Astrocyte (in vitro differentiated cells and primary cell): ENCODE results near the gene IFI44L. TPM values are rescaled to one million over a fixed set of nuclear protein-coding genes. Genes with fewer than 3 reads are reported as not detected.

Source experiments
- DNase-seq: peaks from one replicate; pipeline ENCODE4 v3.0.0-alpha.2; 2010; ENCODE audit warnings: low read depth
- FAIRE-seq: peaks from 2 replicates; lab custom pipeline; 2011; peaks lifted over from hg19 to GRCh38; lab: Jason Lieb, UNC
- H2AFZ ChIP-seq: 2 replicates; pipeline ENCODE4 v1.6.0; 2012; ENCODE audit warnings: low read depth, low read length, inconsistent platforms
- H3K27ac ChIP-seq: 2 replicates; pipeline ENCODE4 v1.5.1; 2011; ENCODE audit warnings: low read depth, low read length, inconsistent platforms
- H3K27me3 ChIP-seq: 2 replicates; pipeline ENCODE4 v1.6.0; 2011; ENCODE audit warnings: low read length, inconsistent platforms; ENCODE audit not compliant: insufficient read depth
- H3K36me3 ChIP-seq: 2 replicates; pipeline ENCODE4 v1.5.1; 2011; ENCODE audit warnings: low read length, inconsistent platforms; ENCODE audit not compliant: insufficient read depth
- H3K4me1 ChIP-seq: 2 replicates; pipeline ENCODE4 v1.5.1; 2011; ENCODE audit warnings: low read length, inconsistent platforms; ENCODE audit not compliant: insufficient read depth
- H3K4me2 ChIP-seq: 2 replicates; pipeline ENCODE4 v1.6.0; 2012; ENCODE audit warnings: low read length, inconsistent platforms
- H3K4me3 ChIP-seq: 2 replicates; pipeline ENCODE4 v1.5.1; 2011; ENCODE audit warnings: low read depth, mild to moderate bottlenecking, low read length, inconsistent platforms; ENCODE audit not compliant: insufficient read depth
- H3K79me2 ChIP-seq: 2 replicates; pipeline ENCODE4 v1.6.0; 2012; ENCODE audit warnings: mild to moderate bottlenecking, low read length, inconsistent platforms; ENCODE audit not compliant: insufficient read depth
- H3K9ac ChIP-seq: 2 replicates; pipeline ENCODE4 v1.6.0; 2012; ENCODE audit warnings: mild to moderate bottlenecking, low read length, inconsistent platforms
- H3K9me3 ChIP-seq: 2 replicates; pipeline ENCODE4 v1.5.1; 2012; ENCODE audit warnings: low read depth, mild to moderate bottlenecking, low read length, inconsistent platforms; ENCODE audit not compliant: insufficient read depth
- H4K20me1 ChIP-seq: 2 replicates; pipeline ENCODE4 v1.6.0; 2012; ENCODE audit warnings: low read length, inconsistent platforms; ENCODE audit not compliant: insufficient read depth
- H3K27ac Mint-ChIP-seq: one replicate; pipeline ENCODE4 v1.8.0; 2021; ENCODE audit warnings: mild to moderate bottlenecking, mixed read lengths; ENCODE audit not compliant: unreplicated experiment
- H3K27me3 Mint-ChIP-seq: one replicate; pipeline ENCODE4 v1.8.0; 2021; ENCODE audit warnings: low read depth, mixed read lengths; ENCODE audit not compliant: unreplicated experiment
- H3K36me3 Mint-ChIP-seq: one replicate; pipeline ENCODE4 v1.8.0; 2021; ENCODE audit warnings: low read depth, mixed read lengths; ENCODE audit not compliant: unreplicated experiment
- H3K4me1 Mint-ChIP-seq: one replicate; pipeline ENCODE4 v1.8.0; 2021; ENCODE audit warnings: low read depth, mixed read lengths; ENCODE audit not compliant: unreplicated experiment
- H3K4me3 Mint-ChIP-seq: one replicate; pipeline ENCODE4 v1.8.0; 2021; ENCODE audit warnings: mild to moderate bottlenecking, moderate library complexity, mixed read lengths; ENCODE audit not compliant: unreplicated experiment
- H3K9me3 Mint-ChIP-seq: one replicate; pipeline ENCODE4 v1.8.0; 2021; ENCODE audit warnings: mild to moderate bottlenecking, mixed read lengths; ENCODE audit not compliant: unreplicated experiment
- EZH2 ChIP-seq: IDR thresholded peaks from 2 replicates; pipeline ENCODE4 v1.6.1; 2012; ENCODE audit warnings: mild to moderate bottlenecking, low read length, inconsistent platforms; ENCODE audit not compliant: insufficient read depth
- total RNA-seq: library from RNA; stranded (reverse); gene quantifications from 2 replicates; pipeline ENCODE4 v1.2.1, GENCODE V29; 2021
- TF ChIP-seq, protein P1 (sequence below): IDR thresholded peaks from 2 replicates; pipeline ENCODE4 v1.5.1; 2011; ENCODE audit warnings: low read depth, mild to moderate bottlenecking, inconsistent platforms, low read length, moderate library complexity; ENCODE audit not compliant: insufficient read depth

Gene IFI44L
- total RNA-seq, 1 donor from 2014 or later = 184 TPM

DNA sequence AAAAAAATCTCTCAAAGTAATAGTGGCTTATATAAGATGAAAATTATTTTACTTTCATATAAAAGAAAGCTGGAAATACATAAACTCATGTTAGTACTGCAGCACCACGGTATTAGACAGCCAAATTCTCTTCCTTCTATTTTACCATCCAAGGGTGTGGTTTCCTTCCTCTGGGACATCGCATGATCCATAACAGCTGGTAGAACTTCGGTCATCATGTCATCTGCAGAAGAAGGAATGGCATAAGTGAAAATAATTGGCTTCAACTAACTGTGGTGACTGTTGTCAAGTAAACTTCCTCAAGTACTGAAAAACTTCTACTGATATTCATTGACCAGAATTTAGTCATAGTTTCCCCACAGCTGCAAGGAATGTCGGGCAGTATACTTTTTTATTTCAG, 28.3 kb upstream of the IFI44L start:
- Histone ChIP-seq H3K4me2 (no peak overlapping the region), H3K27me3 (no peaks in the 10 kb centered on the region), H3K9ac (no peak overlapping the region), H3K4me1 (no peaks in the 10 kb centered on the region), H3K36me3 (no peaks in the 10 kb centered on the region), H3K27ac (no peak overlapping the region), H3K4me3 (no peak overlapping the region), H3K9me3 (no peaks in the 10 kb centered on the region), H3K79me2 (no peaks in the 10 kb centered on the region), H2AFZ (no peak overlapping the region), H4K20me1 (no peaks in the 10 kb centered on the region)
- Mint-ChIP-seq H3K4me3 (no peak overlapping the region), H3K27ac (no peak overlapping the region), H3K27me3 (no peaks in the 10 kb centered on the region), H3K36me3 (no peaks in the 10 kb centered on the region), H3K4me1 (no peaks in the 10 kb centered on the region), H3K9me3 (peaks cover 3% of the 10 kb centered on the region)
- no peak for DNase-seq
- no peak for TF ChIP-seq EZH2
- TF ChIP-seq, protein P1, sequence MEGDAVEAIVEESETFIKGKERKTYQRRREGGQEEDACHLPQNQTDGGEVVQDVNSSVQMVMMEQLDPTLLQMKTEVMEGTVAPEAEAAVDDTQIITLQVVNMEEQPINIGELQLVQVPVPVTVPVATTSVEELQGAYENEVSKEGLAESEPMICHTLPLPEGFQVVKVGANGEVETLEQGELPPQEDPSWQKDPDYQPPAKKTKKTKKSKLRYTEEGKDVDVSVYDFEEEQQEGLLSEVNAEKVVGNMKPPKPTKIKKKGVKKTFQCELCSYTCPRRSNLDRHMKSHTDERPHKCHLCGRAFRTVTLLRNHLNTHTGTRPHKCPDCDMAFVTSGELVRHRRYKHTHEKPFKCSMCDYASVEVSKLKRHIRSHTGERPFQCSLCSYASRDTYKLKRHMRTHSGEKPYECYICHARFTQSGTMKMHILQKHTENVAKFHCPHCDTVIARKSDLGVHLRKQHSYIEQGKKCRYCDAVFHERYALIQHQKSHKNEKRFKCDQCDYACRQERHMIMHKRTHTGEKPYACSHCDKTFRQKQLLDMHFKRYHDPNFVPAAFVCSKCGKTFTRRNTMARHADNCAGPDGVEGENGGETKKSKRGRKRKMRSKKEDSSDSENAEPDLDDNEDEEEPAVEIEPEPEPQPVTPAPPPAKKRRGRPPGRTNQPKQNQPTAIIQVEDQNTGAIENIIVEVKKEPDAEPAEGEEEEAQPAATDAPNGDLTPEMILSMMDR = no peak
- no peak for FAIRE-seq

DNA sequence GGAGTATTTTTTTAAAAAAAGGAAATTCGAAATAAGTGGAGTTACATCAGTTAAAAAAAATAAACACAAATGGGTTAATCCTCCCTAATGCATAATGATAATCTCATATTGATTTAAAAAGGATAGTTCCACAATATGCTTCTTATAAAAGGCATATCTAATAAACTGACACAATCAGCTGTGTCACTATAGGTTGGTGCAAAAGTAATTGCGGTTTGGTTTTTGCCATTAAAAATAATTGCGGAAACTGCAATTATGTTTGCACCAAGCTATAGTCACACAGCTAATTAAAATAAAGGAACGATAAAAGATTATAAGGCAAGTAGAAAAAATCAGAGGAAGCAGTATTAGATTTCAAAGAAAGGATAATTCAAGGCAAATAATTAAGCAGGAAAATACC, 21.0 kb upstream of the IFI44L start:
- H3K27me3 Mint-ChIP-seq = no peaks in the 10 kb centered on the region
- Histone ChIP-seq H3K36me3 (no peaks in the 10 kb centered on the region), H3K27me3 (no peaks in the 10 kb centered on the region), H3K4me3 (no peak overlapping the region), H4K20me1 (no peaks in the 10 kb centered on the region), H3K9ac (no peak overlapping the region), H3K4me1 (no peaks in the 10 kb centered on the region), H2AFZ (no peak overlapping the region), H3K27ac (no peak overlapping the region), H3K79me2 (no peaks in the 10 kb centered on the region), H3K9me3 (no peaks in the 10 kb centered on the region), H3K4me2 (no peak overlapping the region)
- H3K4me3 Mint-ChIP-seq = no peak overlapping the region
- no peak for FAIRE-seq
- peaks cover 3% of the 10 kb centered on the region for H3K9me3 Mint-ChIP-seq
- no peak overlapping the region for H3K27ac Mint-ChIP-seq
- DNase-seq = no peak
- H3K36me3 Mint-ChIP-seq = no peaks in the 10 kb centered on the region
- no peaks in the 10 kb centered on the region for H3K4me1 Mint-ChIP-seq
- TF ChIP-seq EZH2 = no peak
- TF ChIP-seq, protein P1 = no peak

DNA sequence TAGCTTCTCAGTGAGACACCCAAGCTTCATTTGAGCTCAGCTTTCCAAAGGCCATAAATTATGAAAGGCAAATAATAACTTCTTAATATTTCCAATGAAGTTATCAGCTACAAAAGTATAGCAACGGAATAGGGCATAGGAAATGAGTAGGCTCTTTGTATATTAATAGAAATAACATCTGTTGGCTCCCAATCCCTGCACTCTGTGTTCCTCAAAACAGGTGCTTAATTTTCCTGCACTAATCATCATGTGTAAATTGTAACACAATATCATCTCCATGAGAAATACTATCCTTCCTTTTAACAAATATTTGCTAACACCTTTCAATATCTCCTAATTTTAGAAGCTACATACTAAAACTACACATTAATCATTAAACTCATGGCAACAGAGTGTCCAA, 19.2 kb upstream of the IFI44L start:
- Histone ChIP-seq H3K4me1 (no peaks in the 10 kb centered on the region), H2AFZ (no peak overlapping the region)

More for the DNA sequence above, 19.2 kb upstream of the IFI44L start:
- TF ChIP-seq EZH2 = no peak
- TF ChIP-seq, protein P1 = no peak
- H3K9me3 ChIP-seq = no peaks in the 10 kb centered on the region
- no peaks in the 10 kb centered on the region for H3K79me2 ChIP-seq
- no peaks in the 10 kb centered on the region for H3K36me3 ChIP-seq
- no peak overlapping the region for H3K4me2 ChIP-seq
- H3K4me3 ChIP-seq = no peak overlapping the region
- no peak overlapping the region for H3K4me3 Mint-ChIP-seq
- no peaks in the 10 kb centered on the region for H4K20me1 ChIP-seq
- no peaks in the 10 kb centered on the region for H3K27me3 Mint-ChIP-seq
- H3K9ac ChIP-seq = no peak overlapping the region
- H3K36me3 Mint-ChIP-seq = no peaks in the 10 kb centered on the region
- DNase-seq = no peak
- H3K9me3 Mint-ChIP-seq = no peaks in the 10 kb centered on the region
- H3K27ac Mint-ChIP-seq = no peak overlapping the region
- H3K27ac ChIP-seq = no peak overlapping the region
- no peaks in the 10 kb centered on the region for H3K4me1 Mint-ChIP-seq
- H3K27me3 ChIP-seq = no peaks in the 10 kb centered on the region
- no peak for FAIRE-seq
